Bronchial epithelial cell (primary cell): ENCODE measurements around the gene SEMA6A. TPM values are rescaled to one million over a fixed set of nuclear protein-coding genes. Genes with fewer than 3 reads are reported as not detected.

ENCODE experiments used
- DNase-seq: peaks from one replicate; pipeline ENCODE4 v3.0.0-alpha.2; 2010; ENCODE audit warnings: low read depth
- FAIRE-seq: peaks from 2 replicates; lab custom pipeline; 2011; peaks lifted over from hg19 to GRCh38; lab: Jason Lieb, UNC
- H3K27me3 ChIP-seq: 2 replicates; pipeline ENCODE4 v1.5.1; 2011; ENCODE audit warnings: low read length; ENCODE audit not compliant: control insufficient read depth, insufficient read depth
- H3K36me3 ChIP-seq: 2 replicates; pipeline ENCODE4 v1.5.1; 2011; ENCODE audit warnings: low read length; ENCODE audit not compliant: control insufficient read depth, insufficient read depth
- H3K4me3 ChIP-seq: 2 replicates; pipeline ENCODE4 v1.5.1; 2011; ENCODE audit warnings: mild to moderate bottlenecking, low read depth, low read length, control low read depth
- CTCF ChIP-seq: IDR thresholded peaks from 2 replicates; pipeline ENCODE4 v1.5.1; 2011; ENCODE audit warnings: mild to moderate bottlenecking, moderate library complexity, low read length, control low read depth, inconsistent platforms; ENCODE audit not compliant: insufficient read depth, severe bottlenecking
- total RNA-seq: library from RNA; depleted of rRNA; stranded (reverse); fragments of >200 nt; gene quantifications from 2 replicates; pipeline ENCODE4 v1.2.1, GENCODE V29; 2014

The SEMA6A gene
- total RNA-seq, 1 donor from 2014 or later, result 0.53 TPM

DNA sequence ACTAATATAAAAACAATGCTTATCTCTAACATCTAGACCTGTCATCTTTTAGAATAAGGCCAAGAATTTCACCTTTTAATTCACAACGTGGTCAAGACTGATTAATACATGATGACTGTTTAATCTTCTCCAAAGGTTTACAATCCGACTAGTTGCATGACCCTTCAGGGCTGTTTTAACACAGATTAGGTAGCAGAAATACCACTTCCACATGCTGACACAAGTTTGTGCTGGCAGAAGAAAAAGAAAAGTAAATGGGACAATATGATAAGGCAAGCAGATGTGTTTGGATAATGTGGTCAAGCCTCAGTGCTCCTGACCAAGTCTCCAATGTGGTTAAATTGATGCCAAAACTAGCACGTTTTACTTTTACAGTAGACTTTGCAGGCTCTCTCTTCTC lies 31.1 kb downstream of the SEMA6A start:
- TF ChIP-seq CTCF, result no peak
- FAIRE-seq (no peak), DNase-seq (peak; percentile 71)
- no peaks in the 10 kb centered on the region for H3K27me3 ChIP-seq
- no peak overlapping the region for H3K4me3 ChIP-seq
- H3K36me3 ChIP-seq, result no peaks in the 10 kb centered on the region

DNA sequence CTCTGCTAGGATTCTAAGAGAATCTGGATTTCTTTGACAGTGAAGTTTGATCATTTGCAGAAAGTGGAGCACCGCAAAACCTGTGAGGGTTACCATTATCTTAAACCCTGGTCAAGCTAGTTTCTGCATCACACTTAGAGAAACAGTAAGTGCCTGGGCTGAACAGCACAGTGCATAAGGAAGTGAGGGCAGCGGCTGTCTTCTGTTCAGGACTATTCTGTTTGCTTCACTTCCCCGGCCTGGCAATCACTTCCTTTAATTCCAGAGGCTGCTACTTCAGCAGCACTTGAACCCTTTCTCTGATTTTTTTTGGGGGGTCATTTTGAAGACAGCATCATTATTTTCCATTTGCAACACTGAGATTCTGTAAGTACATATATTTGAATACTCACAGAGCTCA lies 32.0 kb downstream of the SEMA6A start:
- no peak for FAIRE-seq
- Histone ChIP-seq H3K36me3 (no peaks in the 10 kb centered on the region), H3K27me3 (no peaks in the 10 kb centered on the region), H3K4me3 (no peak overlapping the region)
- DNase-seq, result no peak
- TF ChIP-seq CTCF, result no peak

GRCh38 chr5:116539222-116539621 lies 35.4 kb downstream of the SEMA6A start:
- no peaks in the 10 kb centered on the region for H3K27me3 ChIP-seq
- FAIRE-seq, result no peak
- DNase-seq, result no peak
- no peak overlapping the region for H3K4me3 ChIP-seq
- no peaks in the 10 kb centered on the region for H3K36me3 ChIP-seq
- no peak for TF ChIP-seq CTCF

DNA sequence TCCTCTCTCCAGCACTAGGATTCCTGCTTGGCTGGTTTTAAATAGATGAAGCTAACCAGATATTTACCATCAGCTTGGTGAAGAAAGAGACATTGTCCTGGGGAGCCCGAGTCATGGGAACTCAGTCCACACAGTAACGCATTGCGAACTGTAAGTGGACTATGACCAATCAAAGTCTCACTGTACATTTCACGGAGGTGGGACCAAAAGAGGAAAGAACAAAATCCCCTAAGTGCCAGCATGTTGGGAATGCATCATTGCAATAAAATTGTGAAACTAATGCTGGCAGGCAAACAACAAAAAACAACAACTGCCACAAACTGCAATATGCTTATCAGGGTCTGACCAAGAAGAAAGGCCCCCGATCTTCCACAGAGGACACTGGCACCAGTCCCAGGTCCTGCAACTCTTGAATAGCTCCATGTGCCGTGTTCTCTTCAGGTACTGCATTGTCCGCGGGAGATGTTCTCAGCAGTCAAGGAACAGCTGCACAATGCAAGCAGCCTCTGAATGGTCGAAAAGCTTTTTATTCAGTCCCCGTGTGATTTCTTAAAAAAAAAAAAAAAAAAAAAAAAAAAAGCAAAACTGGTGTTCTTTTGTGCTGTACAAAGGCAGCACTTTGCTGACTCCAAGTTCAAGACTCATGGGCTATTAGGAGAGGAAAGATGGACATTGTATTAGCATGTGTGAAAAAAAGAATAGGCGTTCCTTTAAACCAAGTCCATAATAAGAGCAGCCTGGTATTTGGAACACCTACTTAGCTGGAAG lies 38.1 kb downstream of the SEMA6A start:
- FAIRE-seq (no peak), DNase-seq (no peak)
- H3K27me3 ChIP-seq, result peaks cover 2% of the 10 kb centered on the region
- H3K4me3 ChIP-seq, result no peak overlapping the region
- H3K36me3 ChIP-seq, result no peaks in the 10 kb centered on the region
- TF ChIP-seq CTCF, result no peak

DNA sequence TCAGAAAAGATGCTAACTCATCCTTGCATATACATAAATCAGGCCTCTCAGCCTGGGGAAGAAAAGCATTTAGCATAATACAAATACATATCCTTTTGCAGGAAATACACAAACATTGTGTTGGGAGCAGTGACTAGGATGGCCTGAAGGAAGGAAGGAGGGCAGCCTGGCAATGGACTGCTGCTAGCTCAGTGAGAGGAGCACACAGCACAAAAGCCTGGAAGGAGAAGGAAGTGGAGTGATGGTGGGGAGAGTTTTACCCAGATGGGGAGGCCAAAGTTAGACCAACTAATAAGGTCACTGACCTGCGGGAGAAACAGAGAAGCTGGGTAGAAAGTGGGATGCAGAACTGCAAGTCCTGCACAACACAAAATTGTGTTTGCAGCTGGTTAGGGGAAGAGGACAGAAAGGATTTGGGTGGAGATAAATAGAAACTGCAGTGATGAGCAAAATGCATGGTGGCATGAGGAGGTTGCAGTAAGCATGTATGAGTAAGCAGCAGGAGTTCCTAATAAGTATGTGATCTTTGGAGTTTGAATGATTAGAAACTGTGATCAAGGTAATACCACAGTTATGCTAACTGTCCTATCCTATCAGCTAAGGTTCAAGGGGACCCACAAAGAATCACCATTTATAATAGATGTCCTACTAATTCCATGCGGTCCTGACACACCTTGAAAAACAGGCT lies 39.5 kb downstream of the SEMA6A start:
- Histone ChIP-seq H3K36me3 (no peaks in the 10 kb centered on the region), H3K4me3 (no peak overlapping the region), H3K27me3 (peaks cover 2% of the 10 kb centered on the region)
- TF ChIP-seq CTCF, result no peak
- DNase-seq (no peak), FAIRE-seq (no peak)
